Smooth muscle cell of the umbilical artery (primary cell): Measurements from ENCODE around the gene SLC7A14. TPM values are rescaled to one million over a fixed set of nuclear protein-coding genes. Genes with fewer than 3 reads are reported as not detected.

Experiments used
- total RNA-seq: library from RNA; depleted of rRNA; stranded (reverse); fragments of >200 nt; gene quantifications from 2 replicates; pipeline ENCODE4 v1.2.3, GENCODE V29; 2014

SLC7A14 gene
- total RNA-seq = 2.4 and 4.9 TPM in 2 replicates

GRCh38 chr3:170585937-170586310 is at the start of gene SLC7A14:
TSS of gene SLC7A14 (minus strand) at chr3:170586075. CDS start at chr3:170526936, 59,139 bp downstream.

GRCh38 chr3:170418422-170419398 is 167.2 kb downstream of the SLC7A14 start, which contains the start of gene CLDN11:
TSS of gene CLDN11 (plus strand) at chr3:170418868. CDS start at chr3:170419067, 199 bp downstream.

Other genes starting within 250 kb of the SLC7A14 start
- gene SKIL, start 228.4 kb downstream of the SLC7A14 start, total RNA-seq = 172 and 261 TPM in 2 replicates
- gene CLDN11, start 167.2 kb downstream of the SLC7A14 start, total RNA-seq = 175 and 630 TPM in 2 replicates